GM10847 (cell line): ENCODE measurements around the gene SEC22C.

Experiments used
- POLR2A ChIP-seq: IDR thresholded peaks from 2 replicates; pipeline ENCODE4 v1.6.1; 2011; ENCODE audit not compliant: insufficient read length; ENCODE audit errors: extremely low read depth

Gene SEC22C, protein sequence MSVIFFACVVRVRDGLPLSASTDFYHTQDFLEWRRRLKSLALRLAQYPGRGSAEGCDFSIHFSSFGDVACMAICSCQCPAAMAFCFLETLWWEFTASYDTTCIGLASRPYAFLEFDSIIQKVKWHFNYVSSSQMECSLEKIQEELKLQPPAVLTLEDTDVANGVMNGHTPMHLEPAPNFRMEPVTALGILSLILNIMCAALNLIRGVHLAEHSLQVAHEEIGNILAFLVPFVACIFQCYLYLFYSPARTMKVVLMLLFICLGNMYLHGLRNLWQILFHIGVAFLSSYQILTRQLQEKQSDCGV

DNA sequence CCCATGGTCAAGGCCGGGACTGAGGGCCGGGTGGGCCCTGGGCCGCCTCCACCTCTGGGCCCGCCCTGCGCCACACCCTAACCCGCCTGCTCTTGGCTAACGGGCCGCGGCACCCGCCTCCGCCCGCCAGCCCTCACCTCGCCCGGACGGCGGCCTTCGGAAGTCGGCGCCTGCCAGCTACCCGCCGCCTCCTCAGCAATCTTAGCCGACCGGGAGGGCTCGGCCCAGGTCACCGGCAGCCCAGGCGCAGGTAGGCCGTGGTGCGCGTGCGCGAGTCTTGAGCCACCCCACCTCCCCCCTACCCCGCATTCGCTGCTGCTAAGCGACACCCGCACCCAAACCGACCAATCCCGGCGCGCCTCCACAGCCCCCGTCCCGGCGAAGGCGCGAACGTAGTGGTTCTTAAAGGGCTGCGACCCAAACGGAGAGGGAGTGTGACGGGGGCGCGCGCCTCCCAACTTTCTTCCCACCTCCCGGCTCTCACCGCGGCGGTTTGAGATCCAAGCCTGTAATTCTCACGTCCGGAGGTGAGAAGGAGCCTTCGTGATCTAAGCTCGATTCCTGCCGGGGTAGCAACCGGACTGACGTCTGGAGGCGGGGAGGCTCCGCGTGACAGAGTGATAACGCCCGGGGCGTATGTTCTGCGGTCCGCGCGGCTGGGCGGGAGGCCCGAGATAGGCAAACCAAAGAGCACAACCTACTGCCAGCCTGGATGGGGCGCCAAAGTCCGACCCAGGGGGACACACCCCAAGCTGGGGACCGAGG, at the start of gene SEC22C:
SEC22C (minus strand) TSS at position 259 of the 765 bp plus-strand sequence. CDS start 12,921 bp downstream, outside the sequence.
- peak; percentile 78 for TF ChIP-seq POLR2A

DNA sequence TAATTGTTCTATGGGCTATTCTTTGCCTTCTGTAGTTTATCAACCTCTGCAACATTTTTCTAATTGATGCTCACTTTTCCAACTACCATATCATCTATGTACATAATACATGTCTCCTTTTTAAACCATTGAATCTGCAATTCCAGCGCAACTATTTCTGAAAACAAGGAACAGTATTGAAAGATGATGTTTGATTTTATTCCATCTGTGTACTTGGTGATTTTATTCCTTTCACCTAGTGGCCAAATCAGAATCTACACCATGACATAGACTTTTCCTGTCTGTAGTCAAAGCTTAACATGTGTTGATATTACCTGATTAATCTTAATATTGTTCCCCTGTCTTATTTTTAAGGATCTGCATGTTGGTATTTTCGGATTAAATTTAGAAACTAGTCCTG, 31.7 kb upstream of the SEC22C start:
- no peak for TF ChIP-seq POLR2A

DNA sequence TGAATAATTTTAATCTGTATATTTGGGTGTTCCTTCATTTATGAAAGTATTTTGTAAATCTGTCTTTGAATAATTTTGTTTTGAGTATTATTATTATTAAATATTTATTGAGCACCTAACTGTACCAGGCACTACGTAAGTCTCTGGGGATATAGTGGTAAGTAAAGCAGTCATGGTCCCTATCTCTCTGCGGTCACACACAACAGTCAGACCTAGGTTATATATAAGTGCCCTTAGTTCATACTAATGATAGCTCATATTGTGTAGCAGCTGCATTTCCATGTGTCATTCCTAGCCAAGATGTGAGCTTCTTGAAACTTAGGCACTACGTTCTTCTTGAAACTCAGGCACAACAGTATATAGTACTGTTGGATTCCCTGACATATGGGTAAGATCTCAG, 31.2 kb upstream of the SEC22C start:
- no peak for TF ChIP-seq POLR2A

DNA sequence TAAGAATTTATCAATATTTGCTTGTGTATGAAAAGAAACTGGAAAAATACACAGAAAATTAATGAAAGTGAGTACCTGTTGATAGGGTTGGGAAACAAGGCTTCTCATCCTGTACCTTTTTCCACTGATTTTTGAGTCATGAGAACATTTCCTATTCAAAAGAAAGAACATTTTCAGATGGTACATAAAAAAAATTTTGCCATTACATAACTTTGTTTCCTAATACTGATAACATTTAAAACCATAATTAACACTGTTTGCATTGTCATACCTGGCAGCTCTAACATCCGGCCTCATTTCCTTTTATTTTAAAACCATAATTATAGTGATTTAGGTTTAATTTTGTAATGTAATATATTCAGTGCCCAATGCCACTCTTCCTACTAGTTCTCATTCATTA, 30.4 kb upstream of the SEC22C start:
- no peak for TF ChIP-seq POLR2A

DNA sequence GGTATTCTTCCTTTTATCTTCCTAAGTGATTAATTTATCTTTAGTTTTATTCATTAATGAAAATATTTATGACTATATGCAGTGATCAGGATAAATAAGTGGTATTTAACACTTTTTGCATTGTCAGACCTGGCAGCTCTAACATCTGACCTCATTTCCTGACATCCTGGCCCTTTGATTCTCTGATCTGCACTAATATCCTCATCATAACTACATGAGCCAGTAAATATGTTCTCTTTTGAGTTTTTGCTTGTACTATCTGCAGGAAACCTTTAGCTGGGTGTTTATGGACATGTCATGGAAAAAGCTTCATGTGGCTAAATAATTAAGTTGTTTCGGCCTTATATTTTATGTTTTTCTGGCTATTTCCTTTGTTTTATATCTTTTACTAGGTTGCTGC, 29.2 kb upstream of the SEC22C start:
- TF ChIP-seq POLR2A: no peak

DNA sequence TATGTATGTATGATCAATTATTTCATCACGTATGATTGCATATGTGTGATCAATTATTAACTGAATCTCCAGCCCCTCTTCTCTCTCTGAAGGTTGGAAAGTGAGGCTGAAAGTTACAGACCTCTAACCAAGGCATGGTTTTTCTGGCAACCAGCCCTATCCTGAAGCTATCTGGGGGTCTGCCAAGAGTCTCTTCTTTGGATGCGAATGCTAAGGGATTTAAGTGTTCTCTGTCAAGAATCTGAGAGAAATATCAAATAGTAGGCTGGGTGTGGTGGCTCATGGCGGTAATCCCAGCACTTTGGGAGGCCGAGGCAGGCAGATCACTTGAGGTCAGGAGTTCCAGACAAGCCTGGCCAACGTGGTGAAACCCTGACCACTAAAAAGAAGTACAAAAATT, 26.8 kb upstream of the SEC22C start:
- TF ChIP-seq POLR2A: no peak

DNA sequence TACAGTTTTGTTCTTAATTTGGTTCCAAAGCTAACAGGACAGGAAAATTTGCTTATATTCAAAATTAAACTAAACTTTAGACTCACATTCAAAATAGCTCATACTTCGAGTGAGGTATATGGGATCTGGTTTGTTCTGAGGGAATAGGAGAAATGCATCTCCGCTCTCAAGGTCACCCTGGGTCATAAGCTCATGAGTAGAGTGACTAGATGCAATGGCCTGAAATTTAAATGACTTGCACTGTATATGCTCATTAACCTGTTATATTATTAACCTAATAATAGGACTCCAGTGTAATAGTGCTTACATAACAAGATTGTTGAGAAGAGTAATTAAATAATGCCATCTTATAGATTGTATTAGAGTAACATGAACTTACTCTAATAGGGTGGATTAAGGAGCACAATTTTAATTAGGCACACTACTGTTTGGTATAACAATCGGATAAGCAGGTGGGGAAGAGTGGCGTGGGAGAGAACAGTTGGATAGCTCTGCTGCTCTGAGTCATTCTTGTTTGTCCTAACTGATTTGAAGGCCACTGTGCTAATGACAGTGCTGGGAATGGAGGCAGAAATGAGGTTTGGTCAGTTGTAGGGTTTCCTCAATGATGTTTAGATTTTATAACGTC, 23.9 kb upstream of the SEC22C start:
- no peak for TF ChIP-seq POLR2A

DNA sequence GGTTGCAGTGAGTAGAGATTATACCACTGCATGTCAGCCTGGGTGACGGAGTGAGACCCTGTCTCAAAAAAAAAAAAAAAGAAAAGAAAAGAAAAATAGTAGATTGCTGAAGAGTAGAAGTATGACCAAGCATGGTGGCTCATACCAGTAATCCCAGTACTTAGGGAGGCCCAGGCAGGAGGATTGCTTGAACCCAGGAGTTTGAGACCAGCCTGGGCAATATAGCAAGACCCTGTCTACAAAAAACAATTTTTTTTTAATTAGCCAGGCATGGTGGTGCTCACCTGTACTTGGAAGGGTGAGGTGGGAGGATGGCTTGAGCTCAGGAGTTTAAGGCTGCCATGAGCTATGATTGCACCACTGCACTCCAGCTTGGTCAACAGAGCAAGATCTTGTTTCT, 21.2 kb upstream of the SEC22C start:
- TF ChIP-seq POLR2A: no peak

DNA sequence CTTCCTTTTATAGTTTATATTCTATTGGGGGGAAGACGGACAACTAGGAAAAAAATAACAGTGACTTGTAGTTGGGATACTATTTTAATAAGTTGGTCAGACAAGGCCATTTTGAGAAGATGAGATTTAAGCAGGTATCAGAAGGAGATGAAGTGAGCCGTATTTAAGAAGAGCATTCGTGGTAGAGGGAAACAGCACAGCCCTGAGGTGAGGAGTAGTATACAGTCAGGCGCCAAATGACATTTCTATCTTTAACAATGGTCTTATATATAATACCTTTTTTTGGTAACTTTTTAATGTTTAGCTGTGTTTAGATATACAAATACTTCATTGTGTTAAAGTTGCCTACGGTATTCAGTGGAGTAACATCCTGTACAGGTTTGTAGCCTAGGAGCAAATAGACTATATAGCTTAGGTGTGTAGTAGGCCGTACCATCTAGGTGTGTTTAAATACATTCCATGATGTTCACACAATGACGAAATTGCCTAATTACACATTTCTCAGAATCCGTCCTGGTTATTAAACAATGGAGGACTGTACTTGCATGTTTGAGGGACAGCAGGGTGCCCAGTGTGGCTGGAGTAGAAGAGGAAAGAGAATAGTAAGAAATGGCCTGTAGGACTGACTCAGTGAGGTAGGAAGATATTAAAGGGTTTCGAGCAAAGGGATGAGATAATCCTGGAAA, 20.3 kb upstream of the SEC22C start:
- TF ChIP-seq POLR2A: no peak

DNA sequence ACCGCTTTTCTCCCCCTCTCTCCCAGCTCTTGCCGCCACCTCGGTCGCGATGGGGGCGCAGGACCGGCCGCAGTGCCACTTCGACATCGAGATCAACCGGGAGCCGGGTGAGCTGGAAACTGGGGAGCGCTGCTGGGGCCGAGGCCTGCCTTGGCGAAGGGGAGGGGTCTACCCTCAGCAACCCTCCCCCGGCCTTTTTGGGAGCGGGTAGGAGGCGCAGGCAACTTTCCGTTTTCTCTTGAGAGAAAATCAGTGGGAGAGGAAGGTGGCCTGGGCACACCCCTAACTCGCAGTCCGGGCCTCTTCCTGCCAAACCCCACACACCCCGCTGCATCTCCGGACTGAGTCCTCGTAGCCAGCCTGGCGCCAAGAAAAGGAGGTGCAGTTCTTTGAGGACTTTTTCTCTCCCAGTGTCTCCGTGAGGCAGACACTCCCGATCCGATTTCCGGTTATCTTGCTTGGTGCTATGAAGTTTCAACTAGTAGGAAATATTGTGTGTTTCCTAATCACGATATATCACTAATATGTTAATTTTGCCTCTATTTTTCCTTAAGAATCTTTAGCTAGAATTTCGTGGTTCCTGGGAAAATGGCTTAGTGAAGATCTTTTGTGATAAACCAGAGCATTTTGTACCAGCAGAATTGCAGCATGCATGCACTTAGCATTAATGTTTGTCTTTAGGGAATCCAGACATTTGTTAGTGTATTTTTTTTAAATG, 19.4 kb upstream of the SEC22C start:
- no peak for TF ChIP-seq POLR2A

DNA sequence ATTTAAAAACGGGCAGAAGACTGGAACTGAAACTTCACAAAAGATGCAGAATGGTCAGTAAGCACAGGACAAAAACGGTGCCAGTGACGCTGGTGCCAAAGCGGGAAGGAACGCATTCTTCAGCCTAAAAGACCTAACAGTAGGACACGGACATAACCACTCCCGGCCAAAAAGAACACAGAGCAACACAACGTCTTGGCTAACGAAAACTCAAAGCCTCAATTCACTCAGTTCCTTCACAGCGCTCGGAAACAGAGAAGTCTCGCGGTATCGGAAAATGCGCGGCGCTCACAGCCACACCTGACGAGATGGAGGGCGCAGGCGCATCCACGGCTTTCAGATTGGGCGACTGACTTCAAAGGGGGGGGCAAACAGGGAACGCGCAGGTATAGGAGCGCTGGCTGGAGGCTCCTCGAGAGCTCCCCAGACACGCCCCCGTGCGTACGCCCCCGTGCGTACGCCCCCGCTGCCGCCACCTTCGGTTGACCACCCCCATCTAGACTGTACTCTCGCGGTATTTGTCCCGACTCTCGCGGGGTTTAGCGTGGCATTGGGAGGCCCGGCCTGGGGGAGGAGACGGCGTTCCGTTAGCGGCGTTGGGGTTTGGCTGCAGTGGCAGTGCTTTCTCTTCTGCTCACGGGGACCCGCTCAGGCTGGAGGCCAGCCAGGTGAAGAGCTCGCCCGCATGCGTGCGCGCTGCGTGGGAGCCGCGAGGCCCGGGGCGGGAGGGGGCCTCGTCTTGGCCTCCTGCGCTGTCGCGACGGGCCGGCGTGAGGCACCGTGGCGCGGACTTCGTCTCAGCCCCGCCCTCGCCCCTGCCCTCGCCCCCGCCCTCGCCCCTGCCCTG, 18.6 kb upstream of the SEC22C start, which contains the start of gene NKTR:
NKTR (plus strand) TSS at position 576 of the 847 bp plus-strand sequence. CDS start 321 bp downstream, outside the sequence.
- peak; percentile 73 for TF ChIP-seq POLR2A

DNA sequence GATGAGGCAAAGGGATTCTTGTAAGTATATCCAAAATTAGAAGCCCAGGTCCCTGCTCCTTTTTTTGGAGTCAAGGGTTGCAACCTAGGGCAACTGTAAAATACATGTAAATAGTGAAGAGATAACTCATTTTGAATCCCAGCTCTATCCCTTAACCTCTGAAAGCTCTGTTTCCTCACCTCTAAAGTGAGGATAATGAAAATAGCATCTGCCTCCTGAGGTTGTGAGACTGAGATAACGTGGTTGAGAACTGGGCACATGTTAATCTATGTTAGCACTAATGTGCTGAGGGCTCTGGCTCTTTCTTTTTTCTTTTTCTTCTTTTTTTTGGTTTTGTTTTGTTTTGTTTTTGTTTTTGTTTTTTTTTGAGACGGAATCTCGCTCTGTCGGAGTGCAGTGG, 13.9 kb upstream of the SEC22C start:
- TF ChIP-seq POLR2A: no peak

DNA sequence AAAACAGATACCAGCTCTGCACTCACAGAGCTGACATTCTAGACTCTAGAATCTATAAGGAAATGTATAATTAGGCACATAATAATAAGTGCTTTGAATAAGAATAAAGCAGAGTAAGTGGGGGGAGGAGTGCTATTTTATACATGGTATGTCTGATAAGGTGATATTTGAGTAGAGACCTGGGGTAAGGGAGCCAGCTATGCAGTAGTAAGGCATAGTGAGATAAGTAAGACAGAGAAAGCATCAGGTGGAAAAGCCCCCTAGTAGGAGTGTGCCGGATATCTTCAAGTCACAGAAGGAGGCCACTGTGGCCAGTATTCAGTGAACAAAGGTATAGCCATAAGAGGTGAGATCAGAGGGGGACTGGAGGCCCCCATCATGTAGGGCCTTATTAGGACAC, 11.9 kb upstream of the SEC22C start:
- TF ChIP-seq POLR2A: no peak

DNA sequence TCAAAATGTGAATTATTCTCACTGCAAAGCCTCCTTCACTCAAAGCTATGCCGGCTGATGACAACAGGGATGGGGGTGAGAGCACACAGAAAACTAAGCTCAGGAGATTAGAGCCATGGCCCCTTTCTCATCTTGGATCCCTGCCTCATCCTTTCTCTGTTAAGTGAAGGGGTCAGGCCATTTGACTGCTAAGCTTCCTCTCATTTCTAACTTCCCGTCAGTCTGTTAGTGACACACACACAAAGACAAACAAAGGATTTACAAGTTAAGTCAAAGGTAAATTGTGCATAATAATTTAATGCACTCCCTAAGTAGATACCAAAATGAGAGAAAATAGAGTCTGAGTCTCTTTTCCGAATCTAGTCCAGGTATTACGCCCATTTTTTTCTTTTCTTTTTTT, 10.0 kb upstream of the SEC22C start:
- no peak for TF ChIP-seq POLR2A
